Activated CD4-positive, alpha-beta T cell treated with anti-CD3 and anti-CD28 coated beads, Interleukin-10, Interleukin-2, amounts not matched to agents 100 ng/mL and 50 ng/mL, durations not matched to agents 16 hours and 8 hours (primary cell): ENCODE results near the gene MRTFA.
"Not testable (repeated sequence)": the region's sequence is repeated elsewhere in the genome, so short reads cannot be mapped to it uniquely, and the experiment has no call there.

ENCODE experiments used
- DNase-seq: peaks from one replicate; pipeline ENCODE4 v3.0.0-alpha.2; 2020

Gene MRTFA

DNA sequence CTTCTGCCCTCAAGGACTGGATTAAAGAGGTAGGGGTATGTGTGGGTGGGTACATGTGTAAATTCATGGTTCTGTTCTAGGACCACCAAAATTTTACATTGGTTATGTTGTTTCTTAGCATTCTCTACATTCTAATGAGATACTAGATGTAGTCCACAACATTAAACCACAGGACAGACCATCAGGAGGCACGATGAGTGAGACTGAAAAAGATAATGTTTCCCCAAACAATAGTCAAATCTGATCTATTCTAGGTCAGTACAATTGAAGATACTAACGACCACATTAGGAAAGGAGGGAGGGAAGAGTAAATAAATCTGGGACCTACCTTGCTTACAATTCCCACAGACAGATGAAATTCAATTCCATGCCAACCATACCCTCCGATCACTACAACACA lies 42.2 kb downstream of the MRTFA start:
- no peak for DNase-seq

DNA sequence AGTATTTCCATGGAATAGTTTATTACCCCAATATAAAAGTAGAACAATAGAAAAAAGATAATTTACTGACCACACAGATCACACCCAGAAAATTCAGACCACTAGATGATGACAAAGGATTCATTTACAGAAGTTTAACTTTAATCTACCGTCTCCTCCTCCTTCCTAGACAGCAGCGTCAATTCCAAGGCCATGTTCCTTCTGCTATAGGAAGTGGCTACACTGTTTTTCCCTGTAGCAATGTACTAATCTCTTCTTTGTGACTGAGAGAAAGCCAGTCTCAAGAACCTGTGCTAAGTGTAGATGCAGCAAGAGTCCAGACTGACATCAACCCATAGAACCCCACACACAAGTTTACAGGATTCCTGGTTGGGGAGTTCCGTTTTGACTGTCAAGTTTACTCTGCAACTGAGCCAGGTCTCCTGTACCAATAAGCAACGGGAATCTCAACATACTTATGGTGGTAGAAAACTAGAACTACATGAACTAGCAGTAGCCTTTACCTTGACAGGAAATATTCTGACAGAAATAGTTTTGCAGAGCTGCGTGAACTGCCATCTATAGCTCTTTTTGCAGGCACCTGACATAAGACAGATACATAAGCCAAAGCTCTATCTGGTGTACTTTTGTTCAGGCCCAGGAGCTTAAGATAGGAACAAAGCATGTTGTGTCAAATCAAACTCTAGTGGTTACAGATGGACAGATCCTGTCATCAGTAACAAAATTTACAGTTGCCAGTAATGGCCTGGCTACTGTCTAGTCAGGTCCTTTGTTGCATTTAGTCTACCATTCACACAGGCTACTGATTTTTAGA lies 42.9 kb downstream of the MRTFA start:
- no peak for DNase-seq

DNA sequence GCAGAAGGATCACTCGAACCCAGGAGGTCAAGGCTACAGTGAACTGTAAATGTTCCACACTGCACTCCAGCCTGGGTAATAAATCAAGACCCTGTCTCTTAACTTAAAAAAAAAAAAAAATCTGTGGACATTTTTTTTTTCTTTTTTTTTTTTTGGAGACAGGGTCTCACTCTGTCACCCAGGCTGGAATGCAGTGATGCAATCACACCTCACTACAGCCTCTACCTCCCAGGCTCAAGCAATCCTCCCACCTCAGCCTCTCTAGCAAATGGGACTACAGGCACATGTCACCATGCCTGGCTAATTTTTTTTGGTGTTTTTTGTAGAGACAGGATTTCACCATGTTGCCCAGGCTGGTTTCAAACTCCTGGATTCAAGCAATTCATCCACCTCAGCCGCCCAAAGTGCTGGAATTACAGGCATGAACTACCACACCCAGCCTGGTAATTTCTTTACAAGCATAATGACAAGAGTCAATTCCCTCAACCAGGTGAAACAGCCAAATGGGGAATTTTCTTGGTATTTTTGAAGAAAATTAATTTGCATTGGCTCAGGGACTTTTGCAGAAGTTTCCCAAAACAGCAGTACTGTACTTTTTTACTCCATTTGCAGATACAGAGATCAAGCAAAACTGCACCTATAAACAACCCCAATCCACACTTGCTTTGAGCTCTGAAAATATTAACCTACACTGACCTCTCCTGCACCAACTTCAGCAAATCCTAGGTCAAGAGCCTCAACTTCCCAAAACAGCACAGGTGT lies 44.0 kb downstream of the MRTFA start:
- DNase-seq: no peak

GRCh38 chr22:40588726-40589125 lies 47.8 kb downstream of the MRTFA start:
- no peak for DNase-seq

- no peak for DNase-seq
These were observed 49.7 kb downstream of the MRTFA start for GRCh38 chr22:40586781-40587180.

GRCh38 chr22:40585310-40585751 lies 51.2 kb downstream of the MRTFA start:
- no peak for DNase-seq

- not testable (repeated sequence) for DNase-seq
These were observed 51.8 kb downstream of the MRTFA start for GRCh38 chr22:40584766-40585165.

DNA sequence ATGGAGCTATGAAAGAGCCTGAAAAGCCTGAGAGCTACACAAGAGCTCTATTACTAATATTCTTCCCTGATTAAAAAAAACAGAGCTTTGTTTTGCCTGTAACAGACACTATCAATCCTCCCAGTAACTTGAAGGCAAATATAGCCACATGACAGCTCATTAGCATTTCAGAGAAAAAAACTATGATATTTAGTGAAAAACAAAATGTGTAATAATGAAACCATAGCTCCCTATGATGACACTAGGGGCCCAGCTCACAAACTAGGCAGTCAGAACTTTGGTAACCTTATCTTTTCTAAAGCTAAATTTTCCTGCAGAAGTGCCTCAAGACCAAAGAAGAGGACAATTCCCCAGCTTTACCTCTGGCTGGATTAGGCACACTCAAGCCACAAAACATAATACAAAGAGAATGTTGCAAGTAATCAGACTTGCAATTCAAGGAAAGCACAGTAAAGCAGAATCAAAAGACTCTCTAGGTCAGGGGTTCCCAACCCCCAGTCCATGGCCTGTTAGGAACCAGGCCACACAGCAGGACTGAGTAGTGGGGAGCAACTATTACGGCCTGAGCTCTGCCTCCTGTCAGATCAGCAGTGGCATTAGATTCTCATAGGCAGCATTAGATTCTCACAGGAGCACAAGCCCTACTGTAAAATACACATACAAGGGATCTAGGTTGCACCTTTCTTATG lies 53.3 kb downstream of the MRTFA start:
- peak; percentile 49 for DNase-seq

DNA sequence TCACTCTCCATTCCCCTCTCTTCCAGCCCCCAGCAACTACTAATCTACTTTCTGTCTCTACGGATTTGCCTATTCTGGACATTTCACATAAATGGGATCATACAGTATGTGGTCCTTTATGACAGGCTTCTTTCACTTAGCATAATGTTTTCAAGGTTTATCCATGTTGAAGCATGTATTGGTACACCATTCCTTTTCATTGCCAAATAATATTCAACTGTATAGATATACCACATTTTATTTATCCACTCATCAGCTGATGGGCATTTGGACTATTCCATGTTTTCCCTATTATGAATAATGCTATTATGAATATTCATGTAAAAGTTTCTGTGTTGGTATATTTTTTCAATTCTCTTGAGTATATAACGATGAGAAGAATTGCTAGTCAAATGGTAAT lies 54.5 kb downstream of the MRTFA start:
- no peak for DNase-seq

- DNase-seq: no peak
These were observed 55.9 kb downstream of the MRTFA start for GRCh38 chr22:40580631-40581030.

DNA sequence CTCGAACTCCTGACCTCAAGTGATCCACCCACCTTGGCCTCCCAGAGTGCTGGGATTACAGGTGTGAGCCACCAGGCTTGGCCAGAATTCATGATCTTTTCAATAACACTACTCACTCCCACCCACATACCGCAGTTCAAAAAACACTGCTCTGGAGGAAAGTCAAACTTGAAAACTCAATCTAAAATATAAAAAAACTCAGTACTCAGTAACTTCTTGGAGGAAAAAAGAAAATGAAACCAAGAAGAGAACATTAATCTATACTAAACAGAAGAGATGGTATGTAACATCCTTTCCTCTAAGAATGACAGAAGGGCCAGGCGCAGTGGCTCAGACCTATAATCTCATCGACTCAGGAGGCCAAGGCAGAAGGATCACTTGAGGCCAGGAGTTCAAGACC lies 58.3 kb downstream of the MRTFA start:
- DNase-seq: peak; percentile 22

DNA sequence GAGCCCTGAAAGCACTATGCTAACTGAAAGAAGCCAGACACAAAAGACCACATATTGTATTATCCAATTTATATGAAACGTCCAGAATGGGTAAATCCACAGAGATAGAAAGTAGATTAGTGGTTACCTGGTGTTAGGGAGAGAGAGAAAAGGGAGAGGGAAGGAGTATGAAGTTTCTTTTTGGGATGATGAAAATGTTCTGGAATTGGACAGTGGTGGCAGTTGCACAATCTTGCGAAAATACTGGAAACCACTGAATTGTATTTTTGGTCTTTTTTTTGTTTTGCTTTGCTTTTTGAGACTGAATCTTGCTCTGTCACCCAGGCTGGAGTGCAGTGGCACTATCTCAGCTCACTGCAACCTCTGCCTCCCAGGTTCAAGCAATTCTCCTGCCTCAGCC lies 63.5 kb downstream of the MRTFA start:
- no peak for DNase-seq

DNA sequence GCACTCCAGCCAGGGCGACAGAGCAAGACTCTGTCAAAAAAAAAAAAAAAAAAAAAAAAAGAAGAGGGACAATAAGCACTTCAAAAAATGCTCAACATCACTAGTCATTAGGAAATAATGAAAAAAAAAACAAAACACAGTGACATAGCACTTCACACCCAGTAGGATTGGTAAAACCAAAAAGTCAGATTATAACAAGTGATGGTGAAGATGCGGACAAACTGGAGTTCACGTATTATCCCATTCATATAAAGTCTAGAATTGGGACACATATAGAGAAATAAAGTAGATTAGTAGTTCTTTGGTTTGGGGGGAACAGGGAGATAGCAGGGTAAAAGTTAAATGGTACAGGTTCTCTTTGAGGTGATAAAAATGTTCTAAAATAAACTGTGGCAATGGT lies 64.6 kb downstream of the MRTFA start:
- no peak for DNase-seq

DNA sequence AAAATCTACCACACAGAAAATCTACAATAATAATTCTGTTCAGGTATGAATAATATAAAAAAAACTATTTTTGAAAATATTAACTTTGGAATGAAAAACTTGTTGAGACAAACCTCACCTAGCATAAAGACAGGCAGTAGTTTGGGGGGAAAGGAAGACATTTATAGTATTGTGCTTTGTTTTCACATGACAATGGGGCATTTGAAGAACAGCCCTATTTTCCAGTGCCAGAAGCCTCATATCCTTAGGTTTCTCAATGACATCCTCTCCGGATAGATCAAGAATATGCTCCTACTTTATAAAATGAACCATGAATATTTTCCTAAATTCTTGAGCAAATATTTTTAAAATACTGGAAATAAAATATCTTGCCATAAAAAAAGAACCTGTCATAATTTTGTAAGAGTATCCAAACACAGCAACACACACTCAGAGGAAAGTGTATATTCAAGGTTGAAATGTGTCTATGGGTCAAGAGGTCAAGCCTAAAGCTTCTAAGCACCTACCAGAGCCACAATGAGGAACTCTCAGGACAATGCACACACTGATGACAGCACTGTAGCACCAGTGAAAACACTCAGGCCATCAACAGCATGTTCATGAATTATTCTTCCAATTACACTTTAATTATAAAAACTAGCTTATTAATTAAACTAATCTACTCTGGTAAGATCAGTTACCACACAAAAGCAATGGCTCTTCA lies 68.7 kb downstream of the MRTFA start:
- DNase-seq: no peak

DNA sequence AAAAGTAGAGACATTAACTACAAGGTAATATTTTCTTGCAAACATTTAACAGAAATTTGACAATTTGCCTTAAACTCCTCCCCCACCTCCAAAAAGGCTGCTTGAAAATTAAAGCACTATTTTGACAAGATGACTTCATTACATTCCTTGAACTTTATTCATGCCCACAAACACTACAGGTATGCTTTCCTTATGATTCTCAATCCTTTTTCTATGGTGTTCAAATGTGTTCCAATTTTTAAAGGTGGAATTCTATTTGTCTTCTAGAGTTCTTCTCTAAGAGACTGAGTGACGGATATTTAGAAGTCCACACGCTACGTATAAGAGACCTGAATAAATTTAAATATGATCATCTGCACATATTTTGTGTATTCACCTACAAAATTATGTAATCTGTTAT lies 69.4 kb downstream of the MRTFA start:
- DNase-seq: no peak

DNA sequence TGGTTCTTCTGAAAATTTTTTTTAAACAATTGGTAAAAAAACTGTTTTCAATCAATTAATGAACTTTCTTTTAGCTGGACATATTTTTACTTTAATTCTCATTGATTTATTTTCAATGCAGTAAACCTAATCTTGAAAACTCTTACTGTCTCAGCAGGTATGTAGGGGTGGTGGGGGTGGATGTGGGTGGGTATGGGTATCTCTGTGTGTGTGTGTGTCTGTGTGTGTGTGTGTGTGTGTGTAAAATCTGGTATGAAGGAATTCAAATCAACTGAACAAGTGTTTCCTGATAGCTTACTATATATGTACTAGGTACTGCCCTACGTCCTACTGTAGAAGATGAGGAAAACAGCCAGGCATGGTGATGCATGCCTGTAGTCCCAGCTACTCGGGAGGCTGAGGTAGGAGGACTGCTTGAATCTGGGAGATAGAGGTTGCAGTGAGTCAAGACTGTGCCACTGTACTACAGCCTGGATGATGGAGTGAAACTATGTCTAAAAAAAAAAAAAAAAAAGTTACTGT lies 75.5 kb downstream of the MRTFA start:
- DNase-seq: no peak

DNA sequence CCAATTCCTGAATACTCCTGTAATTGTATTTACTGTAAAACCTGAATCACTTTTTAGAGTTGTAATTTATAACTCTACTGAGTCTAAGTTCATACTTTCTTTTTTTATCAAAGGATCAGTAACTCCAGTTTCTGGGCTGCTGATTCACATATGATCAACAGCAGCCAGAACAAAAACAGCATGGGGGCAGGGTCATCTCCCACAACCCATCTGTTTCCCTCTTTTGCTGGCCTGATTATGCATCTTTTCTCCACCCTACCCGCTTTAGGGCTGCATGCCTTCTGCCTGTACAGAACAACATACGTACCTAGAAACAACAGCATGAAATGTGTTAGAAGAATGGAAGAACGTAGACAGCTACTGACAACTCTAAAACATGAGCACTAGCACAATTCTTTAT lies 76.0 kb downstream of the MRTFA start:
- DNase-seq: no peak

- DNase-seq: no peak
These were observed 78.5 kb downstream of the MRTFA start for GRCh38 chr22:40557972-40558371.

- no peak for DNase-seq
These were observed 79.9 kb downstream of the MRTFA start for GRCh38 chr22:40556641-40557040.

DNA sequence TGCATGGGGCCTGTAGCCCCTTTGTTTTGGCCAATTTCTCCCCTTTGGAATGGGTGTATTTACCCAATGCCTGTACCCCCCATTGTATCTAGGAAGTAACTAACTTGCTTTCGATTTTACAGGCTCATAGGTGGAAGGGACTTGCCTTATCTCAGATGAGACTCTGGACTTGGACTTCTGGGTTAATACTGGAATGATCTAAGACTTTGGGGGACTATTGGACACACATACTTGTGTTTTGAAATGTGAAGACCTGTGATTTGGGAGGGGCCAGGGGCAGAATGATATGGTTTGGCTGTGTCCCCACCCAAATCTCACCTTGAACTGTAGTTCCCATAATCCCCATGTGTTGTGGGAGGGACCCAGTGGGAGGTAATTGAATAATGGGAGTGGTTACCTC lies 82.5 kb downstream of the MRTFA start:
- DNase-seq: not testable (repeated sequence)

DNA sequence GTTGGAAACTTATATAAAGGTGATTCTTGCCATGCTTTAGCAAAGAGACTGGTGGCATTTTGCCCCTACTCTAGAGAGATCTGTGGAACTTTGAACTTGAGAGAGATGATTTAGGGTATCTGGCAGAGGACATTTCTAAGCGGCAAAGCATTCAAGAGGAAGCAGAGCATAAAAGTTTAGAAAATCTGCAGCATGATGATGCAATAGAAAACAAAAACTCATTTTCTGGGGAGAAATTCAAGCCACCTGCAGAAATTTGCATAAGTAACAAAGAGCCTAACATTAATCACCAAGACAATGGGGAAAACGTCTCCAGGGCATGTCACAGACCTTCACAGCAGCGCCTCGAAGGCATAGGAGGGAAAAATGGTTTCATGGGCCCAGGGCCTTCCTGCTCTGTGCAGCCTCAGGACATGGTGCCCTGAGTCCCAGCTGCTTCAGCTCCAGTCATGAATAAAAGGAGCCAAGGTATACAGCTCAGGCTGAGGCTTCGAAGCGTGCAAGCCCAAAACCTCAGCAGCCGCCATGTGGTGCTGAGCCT lies 83.4 kb downstream of the MRTFA start:
- no peak for DNase-seq

GRCh38 chr22:40552070-40552469 lies 84.4 kb downstream of the MRTFA start:
- DNase-seq: no peak

DNA sequence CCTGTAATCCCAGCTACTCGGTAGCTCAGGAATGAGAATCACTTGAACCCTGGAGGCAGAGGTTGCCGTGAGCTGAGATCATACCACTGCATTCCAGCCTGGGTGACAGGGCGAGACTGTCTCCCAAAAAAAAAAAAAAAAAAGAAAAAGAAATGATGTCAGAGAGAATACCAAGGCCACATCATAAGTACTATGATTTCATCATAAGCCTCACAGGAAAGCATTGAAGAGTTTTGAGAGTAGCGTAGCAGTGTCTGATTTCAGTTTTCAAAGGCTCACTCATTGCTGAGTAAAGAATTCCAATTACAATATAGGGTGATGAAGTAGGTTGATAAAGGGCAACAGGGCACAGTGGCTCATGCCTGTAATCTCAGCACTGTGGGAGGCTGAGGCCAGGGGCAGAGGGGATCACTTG lies 88.8 kb downstream of the MRTFA start:
- no peak for DNase-seq
